HUES48 (cell line): ENCODE results near the gene GTF3C1.
A peak's percentile ranks its signal among the peaks of the same experiment; 100 is the strongest.

Source experiments
- H3K27ac ChIP-seq: one replicate; pipeline ENCODE4 v1.7.0; 2013; ENCODE audit warnings: low read depth, low read length, inconsistent platforms
- H3K27me3 ChIP-seq: 2 replicates; pipeline ENCODE4 v1.6.1; 2013; ENCODE audit warnings: mild to moderate bottlenecking, low read length; ENCODE audit not compliant: control insufficient read depth, insufficient read depth
- H3K36me3 ChIP-seq: 2 replicates; pipeline ENCODE4 v1.6.1; 2013; ENCODE audit warnings: low read length; ENCODE audit not compliant: control insufficient read depth, insufficient read depth
- H3K4me1 ChIP-seq: 2 replicates; pipeline ENCODE4 v1.6.1; 2013; ENCODE audit warnings: mild to moderate bottlenecking, low read length; ENCODE audit not compliant: control insufficient read depth, insufficient read depth
- H3K4me3 ChIP-seq: 2 replicates; pipeline ENCODE4 v1.5.1; 2013; ENCODE audit warnings: mild to moderate bottlenecking, low read depth, low read length
- H3K9ac ChIP-seq: 2 replicates; pipeline ENCODE4 v1.6.1; 2013; ENCODE audit warnings: mild to moderate bottlenecking, low read depth, low read length, moderate library complexity
- H3K9me3 ChIP-seq: 2 replicates; pipeline ENCODE4 v1.6.1; 2013; ENCODE audit warnings: low read length; ENCODE audit not compliant: control insufficient read depth, insufficient read depth

The GTF3C1 gene

GRCh38 chr16:27558932-27559331 lies 9.2 kb upstream of the GTF3C1 start:
- Histone ChIP-seq H3K27me3 (no peaks in the 10 kb centered on the region), H3K9ac (no peak overlapping the region), H3K36me3 (no peaks in the 10 kb centered on the region), H3K4me3 (no peak overlapping the region), H3K9me3 (no peaks in the 10 kb centered on the region), H3K4me1 (no peaks in the 10 kb centered on the region), H3K27ac (no peak overlapping the region)

DNA sequence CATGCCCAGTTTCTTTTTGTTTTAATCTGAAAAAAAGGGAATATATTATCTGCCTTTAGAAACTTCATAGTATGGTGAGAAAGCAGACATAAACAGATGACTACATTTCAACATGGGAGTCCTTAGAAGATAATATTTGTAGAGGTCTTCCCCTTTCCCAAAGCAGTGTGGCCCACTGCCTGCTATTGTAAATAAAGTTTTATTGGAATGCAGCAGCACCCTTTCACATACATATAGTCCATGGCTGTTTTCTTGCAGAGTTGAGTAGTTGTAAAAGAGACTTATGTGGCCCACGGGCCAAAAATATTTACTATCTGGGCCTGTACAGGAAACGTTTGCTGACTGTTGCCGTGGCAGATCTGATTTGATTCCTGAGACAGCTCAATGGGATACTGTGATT lies 8.7 kb upstream of the GTF3C1 start:
- H3K4me3 ChIP-seq, result no peak overlapping the region
- H3K27ac ChIP-seq, result no peak overlapping the region
- H3K9ac ChIP-seq, result no peak overlapping the region
- no peaks in the 10 kb centered on the region for H3K9me3 ChIP-seq
- H3K36me3 ChIP-seq, result no peaks in the 10 kb centered on the region
- no peaks in the 10 kb centered on the region for H3K27me3 ChIP-seq
- no peaks in the 10 kb centered on the region for H3K4me1 ChIP-seq

DNA sequence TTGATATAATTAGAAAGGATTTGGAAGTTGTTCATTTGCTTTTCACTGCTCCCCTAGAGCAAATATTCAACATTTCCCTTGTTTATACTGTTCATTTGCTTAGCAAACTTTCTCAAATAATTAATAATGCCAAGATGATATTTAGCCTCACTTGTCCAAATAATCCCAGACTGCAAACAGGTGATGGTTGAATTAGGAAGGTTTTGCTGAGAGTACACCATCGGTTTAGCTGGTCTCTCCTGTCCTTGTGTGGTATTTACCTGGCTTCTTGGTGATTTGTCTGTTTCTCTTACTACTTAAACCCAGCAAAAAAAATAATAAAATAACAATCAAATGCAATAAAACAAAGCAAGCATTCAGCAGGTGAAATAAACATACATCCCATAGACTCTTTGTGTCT lies 6.8 kb upstream of the GTF3C1 start:
- H3K27me3 ChIP-seq, result no peaks in the 10 kb centered on the region
- no peak overlapping the region for H3K27ac ChIP-seq
- H3K9me3 ChIP-seq, result no peaks in the 10 kb centered on the region
- no peak overlapping the region for H3K9ac ChIP-seq
- no peaks in the 10 kb centered on the region for H3K4me1 ChIP-seq
- no peaks in the 10 kb centered on the region for H3K36me3 ChIP-seq
- no peak overlapping the region for H3K4me3 ChIP-seq

GRCh38 chr16:27551036-27551435 lies 1.3 kb upstream of the GTF3C1 start:
- H3K27me3 ChIP-seq, result no peaks in the 10 kb centered on the region
- H3K4me1 ChIP-seq, result 0 out of 2 replicates have a peak, but pooled peaks cover 4% of the 10 kb centered on the region
- peak overlapping the region; percentile 100 for H3K4me3 ChIP-seq
- no peaks in the 10 kb centered on the region for H3K9me3 ChIP-seq
- no peak overlapping the region for H3K27ac ChIP-seq
- peaks cover 5% of the 10 kb centered on the region; the same call in 1 of the 2 replicates for H3K36me3 ChIP-seq
- no peak overlapping the region for H3K9ac ChIP-seq

GRCh38 chr16:27550582-27550920 lies 838 bp upstream of the GTF3C1 start:
- 0 out of 2 replicates have a peak, but pooled peaks cover 4% of the 10 kb centered on the region for H3K4me1 ChIP-seq
- peaks cover 10% of the 10 kb centered on the region for H3K36me3 ChIP-seq
- H3K27ac ChIP-seq, result no peak overlapping the region
- no peaks in the 10 kb centered on the region for H3K9me3 ChIP-seq
- no peaks in the 10 kb centered on the region for H3K27me3 ChIP-seq
- peak overlapping the region; percentile 77 for H3K9ac ChIP-seq
- peak overlapping the region; percentile 100 for H3K4me3 ChIP-seq

- 0 out of 2 replicates have a peak, but pooled peaks cover 4% of the 10 kb centered on the region for H3K4me1 ChIP-seq
- H3K9ac ChIP-seq, result peak overlapping the region; percentile 69
- H3K9me3 ChIP-seq, result no peaks in the 10 kb centered on the region
- peak overlapping the region; percentile 100 for H3K4me3 ChIP-seq
- no peaks in the 10 kb centered on the region for H3K27me3 ChIP-seq
- peak overlapping the region; percentile 33 for H3K27ac ChIP-seq
- H3K36me3 ChIP-seq, result peaks cover 21% of the 10 kb centered on the region
Observed at GRCh38 chr16:27549464-27549745, 308 bp downstream of the GTF3C1 start.

- H3K9me3 ChIP-seq, result no peaks in the 10 kb centered on the region
- peaks cover 37% of the 10 kb centered on the region for H3K36me3 ChIP-seq
- H3K27me3 ChIP-seq, result no peaks in the 10 kb centered on the region
- H3K9ac ChIP-seq, result no peak overlapping the region
- 0 out of 2 replicates have a peak, but pooled peaks cover 4% of the 10 kb centered on the region for H3K4me1 ChIP-seq
- H3K27ac ChIP-seq, result no peak overlapping the region
- no peak overlapping the region for H3K4me3 ChIP-seq
Observed at GRCh38 chr16:27547851-27548250, 1.9 kb downstream of the GTF3C1 start.

GRCh38 chr16:27547134-27547533 lies 2.6 kb downstream of the GTF3C1 start:
- 0 out of 2 replicates have a peak, but pooled peaks cover 4% of the 10 kb centered on the region for H3K4me1 ChIP-seq
- no peak overlapping the region for H3K4me3 ChIP-seq
- H3K27me3 ChIP-seq, result no peaks in the 10 kb centered on the region
- H3K27ac ChIP-seq, result no peak overlapping the region
- no peak overlapping the region for H3K9ac ChIP-seq
- H3K36me3 ChIP-seq, result peaks cover 44% of the 10 kb centered on the region
- no peaks in the 10 kb centered on the region for H3K9me3 ChIP-seq

- Histone ChIP-seq H3K4me1 (no peaks in the 10 kb centered on the region), H3K36me3 (peaks cover 69% of the 10 kb centered on the region)
Observed at GRCh38 chr16:27544671-27545070, 5.0 kb downstream of the GTF3C1 start.

DNA sequence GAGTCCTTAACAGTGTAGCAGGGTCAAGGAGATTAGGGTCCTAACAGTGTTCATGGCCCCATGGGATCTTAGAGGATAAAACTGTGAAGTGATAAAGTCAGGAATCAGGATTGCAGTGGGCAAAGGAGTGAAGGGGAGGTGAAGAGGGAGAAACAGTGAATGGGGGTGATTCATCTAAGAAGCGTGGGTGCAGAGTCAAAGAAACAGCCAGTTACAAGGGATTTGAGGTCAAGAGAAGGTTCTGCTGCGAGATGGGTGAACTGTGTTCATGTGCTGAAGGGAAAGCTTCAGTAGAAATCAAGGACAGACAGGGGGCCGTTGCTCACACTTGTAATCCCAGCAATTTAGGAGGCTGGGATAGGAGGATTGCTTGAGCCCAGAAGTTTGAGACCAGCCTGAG lies 5.9 kb downstream of the GTF3C1 start:
- no peak overlapping the region for H3K4me3 ChIP-seq
- H3K27me3 ChIP-seq, result no peaks in the 10 kb centered on the region
- H3K27ac ChIP-seq, result no peak overlapping the region
- no peaks in the 10 kb centered on the region for H3K9me3 ChIP-seq
- peaks cover 77% of the 10 kb centered on the region for H3K36me3 ChIP-seq
- H3K9ac ChIP-seq, result no peak overlapping the region
- H3K4me1 ChIP-seq, result no peaks in the 10 kb centered on the region

More at GRCh38 chr16:27544671-27545070, 5.0 kb downstream of the GTF3C1 start:
- H3K4me3 ChIP-seq, result no peak overlapping the region
- H3K27ac ChIP-seq, result no peak overlapping the region
- H3K9me3 ChIP-seq, result no peaks in the 10 kb centered on the region
- H3K27me3 ChIP-seq, result no peaks in the 10 kb centered on the region
- no peak overlapping the region for H3K9ac ChIP-seq

DNA sequence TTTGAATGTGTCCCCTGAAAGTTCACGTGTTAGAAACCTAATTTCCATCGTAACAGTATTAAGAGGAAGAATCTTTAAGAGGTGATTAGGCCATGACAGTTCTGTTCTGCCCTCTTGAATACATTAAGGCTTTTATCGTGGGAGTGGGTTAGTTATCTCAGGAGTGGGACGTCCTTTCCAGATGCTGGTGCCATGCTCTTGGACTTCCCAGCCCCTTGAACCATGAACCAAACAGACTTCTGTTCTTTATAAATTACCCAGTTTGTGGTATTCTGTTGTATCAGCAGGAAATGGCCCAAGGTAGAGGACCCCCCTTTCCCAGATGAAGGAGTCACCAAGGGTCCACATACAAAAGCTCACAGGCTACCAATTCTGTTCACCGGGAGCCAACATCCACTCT lies 10.1 kb downstream of the GTF3C1 start:
- Histone ChIP-seq H3K9me3 (no peaks in the 10 kb centered on the region), H3K27me3 (no peaks in the 10 kb centered on the region), H3K4me1 (no peaks in the 10 kb centered on the region), H3K36me3 (peaks cover 99% of the 10 kb centered on the region), H3K4me3 (no peak overlapping the region), H3K9ac (no peak overlapping the region), H3K27ac (no peak overlapping the region)

DNA sequence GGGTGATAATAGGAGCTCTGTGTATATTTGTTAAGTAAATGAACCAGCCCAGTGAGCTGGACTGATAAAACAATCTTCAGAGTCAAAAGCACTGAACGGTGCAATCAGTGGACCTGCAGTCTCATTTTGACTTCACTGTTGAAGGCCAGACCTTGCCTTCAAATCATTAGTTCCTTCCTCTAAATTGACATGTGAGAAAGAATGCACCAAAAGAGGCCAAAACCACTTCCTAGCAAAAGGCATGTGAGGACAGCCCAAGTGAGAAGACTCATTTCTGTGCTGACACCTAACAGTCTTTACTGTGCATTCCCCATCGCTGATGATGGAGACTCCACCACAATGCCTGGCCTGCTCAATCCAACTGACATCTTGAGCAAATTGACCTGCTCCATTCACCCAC lies 10.6 kb downstream of the GTF3C1 start:
- no peaks in the 10 kb centered on the region for H3K9me3 ChIP-seq
- H3K4me3 ChIP-seq, result no peak overlapping the region
- H3K4me1 ChIP-seq, result no peaks in the 10 kb centered on the region
- H3K9ac ChIP-seq, result no peak overlapping the region
- no peaks in the 10 kb centered on the region for H3K27me3 ChIP-seq
- no peak overlapping the region for H3K27ac ChIP-seq
- peaks cover 99% of the 10 kb centered on the region for H3K36me3 ChIP-seq
